Hematopoietic multipotent progenitor cell (in vitro differentiated cells): ENCODE measurements around the gene MLLT6. TPM values are rescaled to one million over a fixed set of nuclear protein-coding genes. Genes with fewer than 3 reads are reported as not detected.

Experiments used
- DNase-seq, 3 donors: peaks; one replicate each; pipeline ENCODE4 v3.0.0-alpha.2; 2011 to 2015; ENCODE audit warnings: low read depth in 2 of 3, low spot score in 2 of 3
- small RNA-seq: library from RNA; depleted of rRNA; stranded (forward); fragments of <200 nt; gene quantifications from one replicate; pipeline ENCODE3, GENCODE V24; 2012
- total RNA-seq: library from RNA; depleted of rRNA; stranded (reverse); fragments of >200 nt; gene quantifications from one replicate; pipeline ENCODE4 v1.2.3, GENCODE V29; 2012

MLLT6 gene
- total RNA-seq, 1 donor = 71.6 TPM

DNA sequence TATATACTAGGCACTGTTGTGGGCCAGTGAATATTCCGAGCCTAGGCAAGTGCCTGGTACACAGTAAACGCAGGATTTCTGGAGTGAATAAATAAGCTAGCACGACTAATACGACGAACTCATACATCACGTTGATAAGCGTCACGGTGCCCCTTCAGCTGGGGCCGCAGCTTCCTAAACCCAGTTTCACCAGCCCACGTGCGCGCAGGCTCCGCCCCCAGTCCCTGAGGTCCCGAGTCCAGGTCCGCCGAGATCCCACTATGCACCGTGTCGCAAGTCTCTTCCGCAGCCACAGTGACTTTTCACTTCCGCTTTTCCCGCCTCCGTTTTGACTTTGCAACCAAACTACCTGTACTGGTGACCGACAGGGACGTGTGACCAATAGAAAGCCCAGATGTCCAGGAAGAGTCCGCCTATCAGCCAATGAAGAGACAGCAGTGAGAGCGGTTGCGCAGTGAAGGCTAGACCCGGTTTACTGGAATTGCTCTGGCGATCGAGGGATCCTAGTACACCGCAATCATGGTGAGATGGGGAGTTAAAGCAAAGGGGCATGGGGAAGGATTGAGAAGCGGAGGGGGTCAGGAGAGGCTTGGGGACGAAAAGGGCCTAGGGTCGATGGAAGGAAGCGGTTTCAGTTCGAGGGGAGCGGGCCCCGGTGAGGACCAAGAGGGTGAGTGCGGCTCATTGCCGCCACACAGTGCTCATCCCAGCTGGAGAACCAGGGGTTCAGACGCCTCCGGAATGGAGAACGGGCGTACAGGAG is 47.4 kb downstream of the MLLT6 start, which contains the start of gene PSMB3:
Gene PSMB3 (plus strand): TSS at position 434 of the 763 bp plus-strand sequence. CDS start 86 bp downstream, at position 520.
- peak; percentile 94 to 100 (median 99) for DNase-seq

GRCh38 chr17:38753071-38753506 is 48.0 kb downstream of the MLLT6 start:
- no peak for DNase-seq

DNA sequence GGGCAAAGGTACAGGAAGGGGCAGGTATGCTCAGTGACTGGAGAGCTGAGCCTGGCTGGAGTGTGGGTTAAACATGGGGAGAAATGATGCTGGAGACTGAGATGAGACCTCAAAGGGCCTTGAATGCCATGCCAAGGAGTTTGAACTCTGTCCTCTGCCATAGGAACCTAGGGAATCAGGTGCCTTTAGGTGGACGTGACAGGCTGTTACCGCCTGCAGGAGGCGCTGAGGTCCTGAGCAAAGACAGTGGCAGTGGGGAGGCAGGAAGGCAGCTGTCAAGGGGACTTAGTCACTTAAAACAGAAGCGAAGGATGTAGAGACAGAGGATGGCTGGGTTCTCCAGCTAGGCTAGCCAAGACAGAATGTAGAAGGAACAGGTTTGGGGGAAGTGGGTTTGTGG is 56.5 kb downstream of the MLLT6 start:
- DNase-seq = peak in 1 of 3 donors; percentile 52

- no peak for DNase-seq
These were observed 57.2 kb downstream of the MLLT6 start for GRCh38 chr17:38762231-38762630.

GRCh38 chr17:38766341-38766740 is 61.3 kb downstream of the MLLT6 start:
- no peak for DNase-seq

GRCh38 chr17:38768417-38768816 is 63.3 kb downstream of the MLLT6 start:
- DNase-seq = no peak

GRCh38 chr17:38773258-38773657 is 68.2 kb downstream of the MLLT6 start:
- no peak for DNase-seq

GRCh38 chr17:38777641-38778250 is 72.7 kb downstream of the MLLT6 start:
- no peak for DNase-seq

Small RNA genes lying within 50 kb of the gene (small RNA-seq; reads per million reads assigned to genes)
- gene MIR4726 (not detected), gene MIR4734 (not detected), gene RNA5SP440 (not detected), gene RNU6-866P (not detected)

Other genes starting within 250 kb of the MLLT6 start
- under 0.01 TPM for gene SRCIN1, start 99.3 kb upstream of the MLLT6 start, total RNA-seq
- gene EPOP, start 30.3 kb upstream of the MLLT6 start, total RNA-seq = 0.27 TPM
- 2.4 TPM for gene CISD3, start 25.1 kb downstream of the MLLT6 start, total RNA-seq
- gene PCGF2, start 43.1 kb downstream of the MLLT6 start, total RNA-seq = not detected
- 298 TPM for gene PSMB3, start 47.5 kb downstream of the MLLT6 start, total RNA-seq
- gene PIP4K2B, start 94.3 kb downstream of the MLLT6 start, total RNA-seq = 55.5 TPM
- 17.0 TPM for gene CWC25, start 120.0 kb downstream of the MLLT6 start, total RNA-seq
- 1,418 TPM for gene RPL23, start 148.4 kb downstream of the MLLT6 start, total RNA-seq
- 81.9 TPM for gene LASP1, start 164.8 kb downstream of the MLLT6 start, total RNA-seq